ENCODE results near the gene PADI6. TPM values are rescaled to one million over a fixed set of nuclear protein-coding genes. Genes with fewer than 3 reads are reported as not detected.

PADI6 gene
- total and polyA plus RNA-seq, 9 of the 15 experiments (the other 6 are each of a cell fraction or from before 2014, with no cell fraction given): not detected

- TF ChIP-seq SMAD4 (CRISPR knock-in tag; conservative IDR thresholded peaks at IDR 0.05) (peak; percentile 54; the same call in 1 of the 2 replicates), CBX1 (IDR thresholded peaks at IDR 0.05; ENCODE audit: low read depth) (no peak), ETS2 (tag; IDR thresholded peaks at IDR 0.05; ENCODE audit: borderline replicate concordance, poor library complexity, severe bottlenecking) (no peak), HCFC1 (IDR thresholded peaks at IDR 0.05; ENCODE audit: low read depth, low read length) (0 out of 2 replicates have a peak, but pooled peaks have one; percentile 20), CGGBP1 (CRISPR knock-in tag; IDR thresholded peaks at IDR 0.05) (no peak), ZNF277 (CRISPR knock-in tag; IDR thresholded peaks at IDR 0.05; ENCODE audit: borderline replicate concordance) (no peak), YY1 (IDR thresholded peaks at IDR 0.05; ENCODE audit: borderline replicate concordance in 1 of 3, control insufficient read depth in 1 of 3, extremely low read depth in 1 of 3, insufficient read depth in 3 of 3, insufficient read length in 1 of 3, insufficient replicate concordance in 2 of 3, low read depth in 1 of 3, low read length in 2 of 3) (peak; percentile 13 to 80 (median 75)), TBP (optimal IDR thresholded peaks at IDR 0.05; ENCODE audit: low read depth, low read length) (peak; percentile 76), ZNF518B (CRISPR knock-in tag; IDR thresholded peaks at IDR 0.05) (no peak), SMAD2 (IDR thresholded peaks at IDR 0.05; ENCODE audit: low read depth, low read length) (no peak), ZNF3 (CRISPR knock-in tag; IDR thresholded peaks at IDR 0.05) (no peak), PTRF (tag; IDR thresholded peaks at IDR 0.05) (no peak), AFF1 (IDR thresholded peaks at IDR 0.05; ENCODE audit: low read depth in 1 of 2, partially characterized antibody in 2 of 2) (no peak)
Measured at GRCh38 chr1:17438318-17439249, 66.6 kb downstream of the PADI6 start (continued).
